ENCODE measurements around the gene TFCP2L1.
"Not testable (repeated sequence)": the region's sequence is repeated elsewhere in the genome, so short reads cannot be mapped to it uniquely, and the experiment has no call there.

TFCP2L1 gene

GRCh38 chr2:121242175-121242875, 42.7 kb downstream of the TFCP2L1 start:
- no peak for DNase-seq (ENCODE audit: low spot score)

GRCh38 chr2:121241466-121241865, 43.5 kb downstream of the TFCP2L1 start:
- DNase-seq (ENCODE audit: low spot score): no peak

DNA sequence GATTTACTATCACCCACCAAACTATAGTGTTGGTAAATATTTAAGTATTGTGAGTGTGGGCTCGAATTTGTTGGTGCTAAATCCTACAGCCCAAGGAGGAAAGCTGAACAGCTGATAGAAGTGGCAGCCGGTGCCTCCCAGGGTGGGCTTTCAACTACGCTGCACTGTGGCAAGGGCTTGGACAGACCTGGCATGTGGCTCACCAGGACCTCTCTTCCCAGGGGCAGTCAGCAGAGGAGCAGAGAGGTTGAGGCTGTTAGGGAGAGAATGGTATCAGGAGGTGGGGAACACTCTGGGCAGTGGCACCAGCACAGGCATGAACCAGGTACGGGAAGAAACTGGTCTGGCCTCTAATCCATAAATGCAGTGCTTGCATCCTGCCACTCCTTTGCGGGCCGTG, 44.6 kb downstream of the TFCP2L1 start:
- DNase-seq (ENCODE audit: low spot score): no peak

DNA sequence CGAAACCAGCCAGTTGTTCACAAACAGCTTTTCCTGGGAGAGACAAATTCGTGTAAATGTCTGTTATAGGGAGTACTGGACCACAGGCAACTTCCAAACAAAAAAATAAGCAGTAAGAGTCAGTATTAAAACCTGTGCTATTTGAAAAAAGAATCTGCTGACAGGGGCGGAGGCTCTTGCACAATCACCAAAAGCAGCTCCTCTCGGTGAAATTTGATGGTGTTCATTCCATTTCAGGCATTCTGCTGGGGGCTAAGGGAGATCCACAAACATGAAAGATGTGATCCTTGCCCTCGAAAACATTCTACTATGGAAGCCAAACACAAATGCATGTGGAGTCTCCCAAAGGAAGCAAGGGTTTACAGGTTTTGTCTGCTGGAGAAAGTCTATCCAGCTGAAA, 45.0 kb downstream of the TFCP2L1 start:
- no peak for DNase-seq (ENCODE audit: low spot score)

GRCh38 chr2:121239471-121239870, 45.5 kb downstream of the TFCP2L1 start:
- no peak for DNase-seq (ENCODE audit: low spot score)

- DNase-seq (ENCODE audit: low spot score): no peak
These were observed 46.2 kb downstream of the TFCP2L1 start for GRCh38 chr2:121238828-121239227.

GRCh38 chr2:121237980-121238665, 46.9 kb downstream of the TFCP2L1 start:
- peak; percentile 60 for DNase-seq (ENCODE audit: low spot score)

- DNase-seq (ENCODE audit: low spot score): no peak
These were observed 47.5 kb downstream of the TFCP2L1 start for GRCh38 chr2:121237336-121237979.

GRCh38 chr2:121236650-121237180, 48.3 kb downstream of the TFCP2L1 start:
- DNase-seq (ENCODE audit: low spot score): no peak

DNA sequence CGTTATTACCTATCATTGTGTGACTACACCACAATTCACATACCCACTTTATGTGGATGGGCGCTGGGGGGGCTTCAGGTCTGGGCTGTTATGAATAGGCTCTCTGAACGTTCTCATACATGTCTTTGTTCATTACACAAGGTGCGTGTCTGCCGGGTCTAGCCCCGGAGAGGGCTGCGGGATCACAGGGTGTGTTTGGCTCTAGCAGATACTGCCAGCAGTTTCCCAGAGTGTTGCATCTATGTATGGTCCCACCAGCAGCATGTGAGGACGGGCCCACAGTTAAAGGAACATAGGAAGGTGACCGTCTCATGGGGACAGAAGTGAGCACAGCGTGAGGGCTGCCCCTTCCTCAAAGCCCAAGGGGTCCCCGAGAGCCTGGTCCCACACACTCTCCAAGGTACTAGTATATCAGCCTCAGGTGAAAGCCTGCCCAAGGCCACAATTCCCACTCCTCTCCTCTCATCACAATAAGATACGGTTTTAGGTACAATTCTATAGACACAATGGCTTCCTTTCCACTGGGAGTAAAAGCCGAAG, 48.8 kb downstream of the TFCP2L1 start:
- no peak for DNase-seq (ENCODE audit: low spot score)

DNA sequence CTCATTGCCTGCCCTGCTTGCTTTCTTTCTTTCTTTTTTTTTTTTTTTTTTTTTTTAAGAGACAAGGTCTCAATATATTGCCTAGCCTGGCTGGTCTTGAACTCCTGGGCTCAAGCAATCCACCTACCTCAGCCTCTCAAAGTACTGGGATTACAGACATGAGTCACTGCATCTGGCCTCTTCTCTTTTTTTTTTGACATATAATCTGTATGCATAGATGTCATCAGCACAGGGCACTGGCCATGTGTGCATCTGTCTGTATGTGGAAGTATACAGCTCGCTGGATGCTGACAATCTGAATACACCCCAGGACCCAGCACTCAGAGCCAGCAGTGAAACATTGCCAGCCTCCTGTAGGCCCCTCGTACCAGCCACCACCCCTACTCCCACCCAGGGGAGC, 49.5 kb downstream of the TFCP2L1 start:
- no peak for DNase-seq (ENCODE audit: low spot score)

- DNase-seq (ENCODE audit: low spot score): no peak
These were observed 50.2 kb downstream of the TFCP2L1 start for GRCh38 chr2:121234791-121235190.

DNA sequence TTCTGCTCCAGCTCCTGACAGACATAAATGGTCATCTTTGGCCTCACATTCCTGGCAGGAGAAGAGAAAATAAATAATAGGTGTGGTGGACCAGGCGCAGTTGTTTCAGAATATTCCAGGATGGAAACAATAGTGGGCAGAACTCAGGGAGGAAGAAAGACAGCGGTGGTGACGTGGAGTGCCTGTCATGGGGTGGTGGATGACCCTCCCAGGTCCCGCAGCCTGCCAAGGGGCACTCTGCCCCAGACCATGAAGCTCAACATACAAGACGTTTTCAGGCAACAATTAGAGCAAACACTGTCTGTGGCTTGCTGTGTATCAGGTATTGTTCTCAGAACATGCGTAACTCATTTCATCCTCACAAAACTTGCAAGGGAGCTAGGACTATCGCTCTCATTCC, 50.9 kb downstream of the TFCP2L1 start:
- DNase-seq (ENCODE audit: low spot score): no peak

DNA sequence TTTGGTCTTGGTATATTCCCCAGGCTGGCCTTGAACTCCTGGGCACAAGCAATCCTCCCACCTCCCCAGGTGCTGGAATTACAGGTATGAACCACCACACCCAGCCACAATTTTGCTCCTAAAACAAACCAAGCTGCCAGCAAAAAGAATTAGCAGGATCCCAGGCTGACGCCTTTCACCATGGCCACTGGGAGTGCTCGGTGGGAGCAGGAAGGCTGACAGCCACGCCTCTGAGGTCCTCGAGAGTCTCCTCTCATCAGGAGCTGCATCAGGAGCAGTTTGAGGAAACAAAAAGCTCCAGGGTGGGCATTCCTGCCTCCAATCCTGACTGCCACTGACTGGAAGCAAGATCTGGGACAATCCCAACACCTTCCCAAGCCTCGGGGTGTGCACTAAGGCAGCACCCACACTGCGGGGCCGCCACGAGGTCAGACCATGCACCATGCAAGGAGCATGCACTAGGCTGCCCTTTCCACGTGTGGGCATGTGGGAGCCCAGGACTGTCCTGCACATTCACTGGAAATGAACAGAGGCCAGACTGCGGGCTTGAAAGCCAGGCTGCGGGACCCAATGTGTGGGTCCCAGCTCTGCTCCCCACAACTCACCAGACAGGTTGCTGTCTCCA, 51.4 kb downstream of the TFCP2L1 start:
- DNase-seq (ENCODE audit: low spot score): no peak

DNA sequence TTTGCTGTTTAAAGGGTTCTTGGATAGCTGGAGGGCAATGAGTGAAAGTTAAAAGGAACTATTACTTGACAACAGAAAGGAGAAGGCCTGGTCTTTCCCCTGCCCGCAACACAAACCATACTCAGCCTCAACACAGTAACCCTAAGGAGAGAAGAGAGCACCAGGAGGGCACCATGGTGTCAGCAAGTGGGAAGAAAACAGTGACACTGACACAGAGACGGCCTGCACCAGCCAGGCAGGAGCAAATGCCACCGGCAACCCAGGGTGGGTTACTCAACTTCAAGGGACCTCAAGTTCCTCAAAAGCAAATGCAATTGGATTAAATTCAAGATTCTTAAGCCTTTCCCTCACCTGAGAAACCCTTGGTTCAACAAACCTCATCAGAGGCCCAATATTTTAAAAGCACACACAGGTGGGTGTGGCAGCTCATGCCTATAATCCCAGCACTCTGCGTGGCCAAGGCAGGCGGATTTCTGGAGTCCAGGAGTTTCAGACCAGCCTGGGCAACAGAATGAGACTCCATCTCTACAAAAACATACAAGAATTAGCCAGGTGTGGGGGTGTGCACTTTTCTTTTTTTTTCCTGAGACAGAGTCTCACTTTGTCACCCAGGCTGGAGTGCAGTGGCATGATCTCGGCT, 52.3 kb downstream of the TFCP2L1 start:
- no peak for DNase-seq (ENCODE audit: low spot score)

DNA sequence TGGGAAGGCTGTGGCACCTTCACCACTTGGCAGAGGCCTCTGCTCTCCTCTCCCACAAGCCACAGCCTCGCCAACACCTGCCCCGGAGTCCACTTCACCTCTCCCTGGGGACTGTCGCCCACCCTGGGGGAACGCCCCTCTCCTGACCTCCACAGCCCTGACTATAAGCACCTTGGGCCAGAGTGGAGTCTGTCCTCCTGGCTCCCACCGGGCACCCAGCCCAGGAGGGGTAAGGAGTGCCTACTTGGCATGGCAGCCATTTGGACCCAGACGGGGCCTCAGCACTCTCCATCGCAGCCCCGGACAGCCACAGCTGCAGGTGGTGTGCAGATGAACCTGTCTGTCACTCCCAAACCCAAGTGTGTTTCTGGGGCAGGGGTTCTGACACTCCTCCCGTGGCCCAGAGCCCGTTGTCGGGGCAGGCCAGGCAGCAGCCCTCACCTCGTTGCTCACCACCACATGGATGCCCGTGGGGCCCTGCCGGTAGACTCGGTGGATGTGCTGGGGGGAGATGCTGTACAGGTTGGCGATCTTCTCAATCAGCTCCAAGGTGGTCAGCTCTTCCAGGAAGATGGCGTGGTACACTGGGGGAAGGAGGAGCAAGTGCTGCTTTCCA, 53.5 kb downstream of the TFCP2L1 start:
- no peak for DNase-seq (ENCODE audit: low spot score)

GRCh38 chr2:121228521-121228920, 56.5 kb downstream of the TFCP2L1 start:
- DNase-seq (ENCODE audit: low spot score): no peak

DNA sequence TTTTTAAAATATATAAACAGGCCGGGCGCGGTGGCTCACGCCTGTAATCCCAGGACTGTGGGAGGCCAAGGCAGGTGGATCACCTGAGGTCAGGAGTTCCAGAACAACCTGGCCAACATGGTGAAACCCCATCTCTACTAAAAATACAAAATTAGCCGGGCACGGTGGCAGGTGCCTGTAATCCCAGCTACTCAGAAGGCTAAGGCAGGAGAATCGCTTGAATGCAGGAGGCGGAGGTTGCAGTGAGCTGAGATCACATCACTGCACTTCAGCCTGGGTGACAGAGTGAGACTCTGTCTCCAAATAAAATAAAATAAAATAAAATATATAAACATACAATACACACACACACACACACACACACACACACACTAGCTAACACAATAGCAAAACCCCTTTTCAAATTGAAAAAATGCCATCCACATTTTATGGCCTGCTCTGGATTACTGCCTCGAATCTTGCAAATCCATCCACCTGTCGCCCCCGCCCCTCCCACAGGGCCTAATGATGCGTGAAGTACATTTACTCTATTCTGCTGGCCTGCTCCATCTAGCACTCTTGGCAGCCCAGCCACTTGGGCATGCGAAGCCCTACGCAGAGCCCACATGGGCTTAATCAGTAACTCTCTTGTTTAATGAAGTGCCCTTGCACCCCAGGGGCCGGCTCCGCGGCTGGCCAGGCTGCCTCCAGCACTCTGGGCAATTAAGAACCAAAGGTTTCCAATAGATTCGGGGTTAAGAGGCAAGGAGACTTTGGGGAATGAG, 57.4 kb downstream of the TFCP2L1 start:
- DNase-seq (ENCODE audit: low spot score): not testable (repeated sequence)

- not testable (repeated sequence) for DNase-seq (ENCODE audit: low spot score)
These were observed 59.3 kb downstream of the TFCP2L1 start for GRCh38 chr2:121225681-121226080.

GRCh38 chr2:121220995-121221394, 64.0 kb downstream of the TFCP2L1 start:
- DNase-seq (ENCODE audit: low spot score): peak; percentile 72

DNA sequence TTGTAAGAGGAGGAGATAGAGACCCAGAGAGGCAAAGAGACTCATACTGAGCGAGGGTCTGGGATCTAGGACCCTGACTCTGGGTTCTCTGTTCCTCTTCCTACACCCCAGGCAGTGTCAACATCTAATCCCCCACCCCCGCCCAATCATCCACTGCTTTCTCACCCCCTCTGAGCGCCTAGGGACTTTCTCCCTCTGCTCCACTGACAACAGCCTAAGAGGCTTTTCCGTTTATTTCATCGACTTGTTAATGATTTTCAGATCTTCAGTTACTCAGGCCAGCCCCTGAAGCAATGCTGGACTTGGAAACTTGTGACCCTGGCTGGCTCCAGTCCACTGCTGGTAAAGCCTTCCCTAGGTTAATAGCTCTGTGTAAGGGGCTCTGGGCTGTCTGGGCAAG, 65.1 kb downstream of the TFCP2L1 start:
- no peak for DNase-seq (ENCODE audit: low spot score)

Data from RKO (cell line).